ENCODE measurements around the gene KIF24.
"Not testable (repeated sequence)": the region's sequence is repeated elsewhere in the genome, so short reads cannot be mapped to it uniquely, and the experiment has no call there.

KIF24 gene

GRCh38 chr9:34362614-34363214 is 33.6 kb upstream of the KIF24 start:
- DNase-seq: no peak

- DNase-seq: not testable (repeated sequence)
Measured at GRCh38 chr9:34352957-34353356, 23.9 kb upstream of the KIF24 start.

DNA sequence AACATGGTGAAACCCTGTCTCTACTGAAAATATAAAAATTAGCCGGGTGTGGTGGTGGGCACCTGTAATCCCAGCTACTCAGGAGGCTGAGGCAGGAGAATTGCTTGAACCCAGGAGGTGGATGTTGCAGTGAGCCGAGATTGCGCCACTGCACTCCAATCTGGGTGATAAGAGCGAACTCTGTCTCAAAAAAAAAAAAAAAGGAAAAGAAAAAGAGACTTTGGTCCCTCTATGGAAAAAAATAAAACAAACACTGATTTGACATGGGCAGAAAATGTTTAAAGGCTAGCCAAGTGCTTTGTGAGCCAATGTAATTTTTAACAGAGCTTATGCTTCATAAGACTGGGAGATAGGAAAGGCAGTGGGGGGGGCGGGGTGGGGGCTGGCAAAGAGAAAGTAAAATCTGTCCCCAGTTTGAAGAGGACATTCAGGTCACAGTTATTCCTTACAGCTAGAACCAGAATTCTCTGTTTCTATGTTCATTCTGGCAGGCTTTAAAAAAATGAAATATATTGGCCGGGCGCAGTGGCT is 23.1 kb upstream of the KIF24 start:
- DNase-seq: not testable (repeated sequence)

DNA sequence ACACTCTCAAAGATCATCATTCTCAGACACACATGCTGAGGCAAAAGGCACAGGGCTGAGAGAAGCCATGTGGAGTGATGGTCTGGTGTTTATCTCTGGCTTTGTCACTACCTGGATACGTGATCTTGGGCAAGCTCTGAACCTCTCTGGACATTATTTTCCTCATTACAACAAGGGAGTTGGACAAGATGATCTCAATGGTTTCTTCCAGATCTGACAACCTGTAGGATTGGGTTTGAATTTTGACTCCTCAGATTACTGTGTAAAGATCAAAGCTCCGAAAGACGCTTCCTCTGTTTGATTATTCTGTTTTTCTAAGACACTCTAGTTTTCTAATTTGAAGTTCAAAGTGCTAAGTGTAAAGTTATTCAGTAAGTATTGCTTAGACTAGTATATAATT is 20.3 kb upstream of the KIF24 start:
- DNase-seq: no peak

GRCh38 chr9:34347800-34348158 is 18.7 kb upstream of the KIF24 start:
- DNase-seq: no peak

DNA sequence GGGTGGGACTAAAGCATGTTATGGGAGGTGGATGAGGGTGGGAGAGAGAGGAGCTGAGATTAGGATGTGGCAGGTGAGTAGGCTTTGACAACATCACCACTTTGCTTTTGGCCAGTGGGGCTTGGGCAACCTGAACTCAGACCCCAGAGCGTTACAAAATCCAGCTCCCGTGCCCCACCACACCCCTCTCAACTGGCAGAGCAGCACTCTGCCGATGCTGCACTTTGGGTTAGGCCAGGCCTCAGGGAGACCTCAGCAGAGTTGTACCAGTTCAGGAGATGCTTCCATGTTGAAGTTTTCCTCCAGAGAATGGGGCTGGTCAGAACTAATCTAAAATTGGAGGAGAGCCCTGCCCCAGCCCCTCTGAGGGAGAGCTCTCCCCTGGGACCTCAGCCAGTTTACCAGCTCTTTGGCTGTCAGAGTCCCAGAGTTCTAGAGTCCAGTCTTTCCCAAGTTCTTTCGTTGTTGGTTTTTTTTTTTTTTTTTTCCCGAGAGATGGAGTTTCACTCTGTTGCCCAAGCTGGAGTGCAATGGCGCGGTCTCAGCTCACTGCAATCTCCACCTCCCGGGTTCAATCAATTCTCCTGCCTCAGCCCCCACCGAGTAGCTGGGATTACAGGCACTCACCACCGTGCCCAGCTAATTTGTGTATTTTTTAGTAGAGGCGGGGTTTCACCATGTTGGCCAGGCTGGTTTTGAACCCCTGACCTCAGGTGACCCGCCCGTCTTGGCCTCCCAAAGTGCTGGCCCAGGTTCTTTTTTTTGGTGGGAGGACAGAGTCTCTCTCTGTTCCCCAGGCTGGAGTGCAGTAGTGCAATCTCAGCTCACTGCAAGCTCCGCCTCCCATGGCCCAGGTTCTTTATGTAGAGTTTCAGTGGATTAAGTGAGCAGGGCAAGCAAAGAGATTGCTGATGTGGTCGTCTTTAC is 18.1 kb upstream of the KIF24 start:
- no peak for DNase-seq

GRCh38 chr9:34343605-34344004 is 14.5 kb upstream of the KIF24 start:
- no peak for DNase-seq

DNA sequence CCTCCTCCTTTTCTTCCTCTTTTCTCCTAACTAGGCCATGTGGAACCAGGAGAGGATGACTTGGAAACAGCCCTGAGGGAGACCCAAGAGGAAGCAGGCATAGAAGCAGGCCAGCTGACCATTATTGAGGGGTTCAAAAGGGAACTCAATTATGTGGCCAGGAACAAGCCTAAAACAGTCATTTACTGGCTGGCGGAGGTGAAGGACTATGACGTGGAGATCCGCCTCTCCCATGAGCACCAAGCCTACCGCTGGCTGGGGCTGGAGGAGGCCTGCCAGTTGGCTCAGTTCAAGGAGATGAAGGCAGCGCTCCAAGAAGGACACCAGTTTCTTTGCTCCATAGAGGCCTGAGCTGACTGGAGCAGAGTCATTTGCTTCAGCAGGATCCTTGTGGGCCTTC is 14.0 kb upstream of the KIF24 start:
- DNase-seq: no peak

- no peak for DNase-seq
Measured at GRCh38 chr9:34341659-34342295, 12.7 kb upstream of the KIF24 start.

- no peak for DNase-seq
Measured at GRCh38 chr9:34338665-34339385, 9.8 kb upstream of the KIF24 start.

GRCh38 chr9:34338079-34338478 is 9.0 kb upstream of the KIF24 start:
- not testable (repeated sequence) for DNase-seq

GRCh38 chr9:34337403-34337802 is 8.3 kb upstream of the KIF24 start:
- peak; percentile 11 for DNase-seq

DNA sequence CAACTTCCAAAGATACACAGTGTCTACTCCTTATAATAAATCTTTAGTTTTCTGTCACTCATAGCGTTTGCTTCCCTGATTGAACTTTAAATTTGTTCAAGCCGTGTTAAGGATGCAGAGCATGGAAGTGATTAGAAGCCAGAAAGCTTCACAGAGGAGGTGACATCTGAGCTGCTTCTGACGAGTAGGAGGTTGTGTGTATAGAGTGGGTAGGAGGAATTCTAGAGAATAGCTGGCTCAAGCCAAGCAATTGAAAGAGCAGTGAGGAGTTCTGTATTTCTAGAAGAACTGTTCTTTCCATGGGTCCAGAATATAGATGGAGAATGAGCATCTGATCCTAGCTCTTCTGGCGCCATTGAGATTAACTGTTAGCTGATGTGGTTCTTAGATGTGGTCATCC is 6.3 kb upstream of the KIF24 start:
- no peak for DNase-seq

GRCh38 chr9:34334916-34335315 is 5.8 kb upstream of the KIF24 start:
- DNase-seq: no peak

GRCh38 chr9:34334337-34334824 is 5.3 kb upstream of the KIF24 start:
- peak; percentile 18 for DNase-seq

DNA sequence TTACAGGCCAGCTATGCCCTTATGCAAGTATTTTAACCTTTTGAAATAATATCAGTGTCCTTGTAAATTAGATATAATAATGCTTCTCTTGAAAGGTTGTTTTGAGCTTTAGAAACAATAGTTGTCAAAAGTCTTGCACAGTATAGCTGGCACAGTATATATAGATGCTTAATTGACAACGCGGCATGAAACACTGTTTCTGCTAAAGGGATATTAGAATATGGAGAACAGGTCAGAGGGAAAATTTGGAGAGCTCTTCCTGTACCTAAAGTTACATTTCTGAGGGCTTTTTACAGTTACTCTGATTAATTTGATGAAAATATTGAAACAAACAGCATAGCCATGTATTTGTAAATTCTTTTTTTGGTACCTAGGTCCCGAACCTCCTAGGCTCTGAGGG is 4.8 kb upstream of the KIF24 start:
- no peak for DNase-seq

DNA sequence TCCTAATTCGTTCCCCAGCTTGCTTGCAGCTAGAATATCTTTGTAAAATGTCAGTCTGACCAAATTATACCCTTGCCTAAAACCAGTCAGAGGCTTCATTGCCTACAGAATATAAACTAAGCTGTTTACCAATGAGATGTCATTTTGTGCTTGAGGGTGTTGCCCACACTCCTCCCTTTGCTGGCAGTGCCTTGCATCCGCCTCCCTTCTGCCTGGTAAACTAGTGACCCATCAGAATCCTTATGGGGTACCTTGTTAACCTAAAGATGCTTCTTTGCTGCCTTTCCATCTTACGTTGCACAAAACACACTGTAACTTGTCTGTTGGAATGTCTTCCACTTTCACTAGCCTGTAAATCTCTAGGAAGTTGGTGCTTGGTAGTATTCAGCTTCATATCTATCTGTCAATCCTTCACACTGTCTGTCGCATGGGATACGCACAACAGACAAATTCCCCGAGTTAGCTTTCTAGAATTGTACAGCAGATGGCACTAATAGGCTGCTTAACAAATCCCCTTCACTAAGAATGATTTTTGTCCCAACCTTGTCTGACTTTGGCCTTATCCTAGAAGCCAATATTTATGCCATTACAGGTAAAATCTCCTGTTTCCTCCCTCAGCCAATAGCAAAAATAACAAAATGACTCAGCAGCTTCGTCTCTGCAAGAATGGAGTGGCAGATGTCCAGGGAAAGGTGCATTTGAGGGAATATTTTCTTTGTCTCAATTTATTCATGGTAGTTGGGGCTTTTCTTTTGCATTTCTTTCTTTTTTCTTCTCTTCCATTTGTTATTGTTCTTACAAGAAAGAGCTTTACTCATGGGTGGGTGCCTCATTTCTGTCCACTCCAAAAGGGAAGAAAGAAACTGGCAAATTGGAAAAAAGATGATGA is 3.3 kb upstream of the KIF24 start:
- peak; percentile 63 for DNase-seq

DNA sequence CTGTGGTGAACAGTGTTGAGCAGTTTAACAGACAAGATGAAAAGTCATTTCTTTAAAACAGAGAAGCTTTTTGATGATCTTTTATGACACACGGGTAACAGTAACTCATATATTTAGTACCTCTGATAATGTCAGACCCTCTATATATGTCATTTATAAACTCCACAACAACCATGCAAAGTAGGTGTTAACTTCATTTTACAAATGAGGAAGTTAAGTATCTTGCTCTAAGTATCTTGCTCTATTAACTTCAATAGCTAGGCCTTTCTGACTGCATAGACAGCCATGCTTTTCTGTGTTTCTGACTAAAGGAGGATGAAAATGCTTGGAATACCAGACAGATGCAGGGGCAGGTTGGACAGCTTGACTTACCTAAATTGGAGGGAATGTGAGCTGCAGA is 2.1 kb upstream of the KIF24 start:
- no peak for DNase-seq

DNA sequence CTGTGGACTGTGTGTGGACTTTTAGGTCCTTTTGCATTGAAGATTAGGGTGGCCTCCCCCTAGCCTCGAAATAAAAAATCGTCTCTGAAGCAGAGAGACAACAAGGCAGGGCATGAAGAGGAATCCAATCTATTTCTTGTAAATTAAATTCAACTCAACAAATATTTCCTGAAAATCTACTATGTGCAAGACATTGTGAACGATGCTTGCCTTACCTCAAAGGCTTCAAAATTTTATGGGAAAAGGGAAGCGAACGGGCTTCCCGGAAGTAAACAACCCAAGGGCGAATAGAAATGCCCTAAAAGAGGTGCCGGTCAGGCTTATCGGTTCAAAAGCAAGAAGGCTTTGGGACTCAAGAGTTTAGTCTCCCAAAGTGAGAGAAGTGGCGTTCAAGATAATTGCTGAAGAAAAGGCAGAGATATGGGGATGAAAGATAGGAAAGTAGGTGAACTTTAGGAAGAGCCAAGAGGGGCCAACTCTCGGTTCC is 525 bp downstream of the KIF24 start:
- DNase-seq: peak; percentile 83

GRCh38 chr9:34326690-34327089 is 2.4 kb downstream of the KIF24 start:
- DNase-seq: no peak

GRCh38 chr9:34322899-34323591 is 6.0 kb downstream of the KIF24 start:
- no peak for DNase-seq
